ENCODE measurements around the gene IL21R.
"Not testable (repeated sequence)": the region's sequence is repeated elsewhere in the genome, so short reads cannot be mapped to it uniquely, and the experiment has no call there.

The IL21R gene

GRCh38 chr16:27432558-27432957 lies 30.6 kb downstream of the IL21R start:
- peak; percentile 27 for DNase-seq (ENCODE audit: low read depth)
- no peak overlapping the region for H3K4me3 ChIP-seq (ENCODE audit: low read length)
- TF ChIP-seq, protein P1, sequence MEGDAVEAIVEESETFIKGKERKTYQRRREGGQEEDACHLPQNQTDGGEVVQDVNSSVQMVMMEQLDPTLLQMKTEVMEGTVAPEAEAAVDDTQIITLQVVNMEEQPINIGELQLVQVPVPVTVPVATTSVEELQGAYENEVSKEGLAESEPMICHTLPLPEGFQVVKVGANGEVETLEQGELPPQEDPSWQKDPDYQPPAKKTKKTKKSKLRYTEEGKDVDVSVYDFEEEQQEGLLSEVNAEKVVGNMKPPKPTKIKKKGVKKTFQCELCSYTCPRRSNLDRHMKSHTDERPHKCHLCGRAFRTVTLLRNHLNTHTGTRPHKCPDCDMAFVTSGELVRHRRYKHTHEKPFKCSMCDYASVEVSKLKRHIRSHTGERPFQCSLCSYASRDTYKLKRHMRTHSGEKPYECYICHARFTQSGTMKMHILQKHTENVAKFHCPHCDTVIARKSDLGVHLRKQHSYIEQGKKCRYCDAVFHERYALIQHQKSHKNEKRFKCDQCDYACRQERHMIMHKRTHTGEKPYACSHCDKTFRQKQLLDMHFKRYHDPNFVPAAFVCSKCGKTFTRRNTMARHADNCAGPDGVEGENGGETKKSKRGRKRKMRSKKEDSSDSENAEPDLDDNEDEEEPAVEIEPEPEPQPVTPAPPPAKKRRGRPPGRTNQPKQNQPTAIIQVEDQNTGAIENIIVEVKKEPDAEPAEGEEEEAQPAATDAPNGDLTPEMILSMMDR (conservative IDR thresholded peaks at IDR 0.05; ENCODE audit: low read depth, low read length): no peak

GRCh38 chr16:27433191-27433590 lies 31.2 kb downstream of the IL21R start:
- not testable (repeated sequence) for H3K4me3 ChIP-seq (ENCODE audit: low read length); DNase-seq (ENCODE audit: low read depth)

GRCh38 chr16:27433636-27434035 lies 31.7 kb downstream of the IL21R start:
- no peak overlapping the region for H3K4me3 ChIP-seq (ENCODE audit: low read length)
- TF ChIP-seq, protein P1 (conservative IDR thresholded peaks at IDR 0.05; ENCODE audit: low read depth, low read length): no peak
- no peak for DNase-seq (ENCODE audit: low read depth)

- TF ChIP-seq, protein P1 (conservative IDR thresholded peaks at IDR 0.05; ENCODE audit: low read depth, low read length): no peak
- H3K4me3 ChIP-seq (ENCODE audit: low read length): no peak overlapping the region
- no peak for DNase-seq (ENCODE audit: low read depth)
These were observed 32.4 kb downstream of the IL21R start for GRCh38 chr16:27434141-27435051.

DNA sequence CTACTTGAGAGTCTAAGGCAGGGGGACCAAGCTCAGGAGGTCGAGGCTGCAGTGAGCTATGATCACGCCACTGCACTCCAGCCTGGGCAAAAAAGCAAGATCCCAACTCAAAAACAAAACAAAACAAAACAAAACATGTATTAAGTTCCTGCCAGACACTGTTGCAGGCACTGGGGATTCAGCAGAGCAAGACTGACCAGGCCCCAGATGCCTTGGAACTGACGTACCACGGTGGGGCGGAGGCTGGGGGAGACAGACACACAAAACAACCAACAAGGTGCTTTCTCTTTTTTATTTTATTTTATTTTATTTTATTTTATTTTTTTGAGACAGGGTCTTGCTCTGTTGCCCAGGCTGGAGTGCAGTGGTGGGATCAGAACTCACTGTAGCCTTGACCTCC lies 33.2 kb downstream of the IL21R start:
- not testable (repeated sequence) for DNase-seq (ENCODE audit: low read depth); H3K4me3 ChIP-seq (ENCODE audit: low read length)

DNA sequence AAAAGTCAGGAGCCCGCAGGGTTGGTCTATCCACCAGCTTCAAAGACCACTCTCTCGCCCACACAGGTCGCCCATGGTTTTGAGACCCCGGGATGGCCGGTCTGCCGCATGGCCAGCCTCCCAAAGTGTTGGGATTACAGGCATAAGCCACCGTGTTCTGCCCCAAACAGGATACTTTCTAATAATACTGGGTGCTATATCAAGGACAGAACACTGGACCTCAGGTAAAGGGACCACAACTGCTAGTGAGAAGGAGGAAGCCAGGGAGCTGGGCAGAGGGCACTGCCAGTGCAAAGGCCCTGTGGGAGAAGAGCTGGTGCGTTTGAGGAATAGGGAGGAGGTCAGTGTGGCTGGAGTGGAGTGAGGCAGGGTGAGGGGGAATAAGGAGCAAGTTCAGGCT lies 34.1 kb downstream of the IL21R start:
- H3K4me3 ChIP-seq (ENCODE audit: low read length): no peak overlapping the region
- no peak for DNase-seq (ENCODE audit: low read depth)
- TF ChIP-seq, protein P1 (conservative IDR thresholded peaks at IDR 0.05; ENCODE audit: low read depth, low read length): no peak

DNA sequence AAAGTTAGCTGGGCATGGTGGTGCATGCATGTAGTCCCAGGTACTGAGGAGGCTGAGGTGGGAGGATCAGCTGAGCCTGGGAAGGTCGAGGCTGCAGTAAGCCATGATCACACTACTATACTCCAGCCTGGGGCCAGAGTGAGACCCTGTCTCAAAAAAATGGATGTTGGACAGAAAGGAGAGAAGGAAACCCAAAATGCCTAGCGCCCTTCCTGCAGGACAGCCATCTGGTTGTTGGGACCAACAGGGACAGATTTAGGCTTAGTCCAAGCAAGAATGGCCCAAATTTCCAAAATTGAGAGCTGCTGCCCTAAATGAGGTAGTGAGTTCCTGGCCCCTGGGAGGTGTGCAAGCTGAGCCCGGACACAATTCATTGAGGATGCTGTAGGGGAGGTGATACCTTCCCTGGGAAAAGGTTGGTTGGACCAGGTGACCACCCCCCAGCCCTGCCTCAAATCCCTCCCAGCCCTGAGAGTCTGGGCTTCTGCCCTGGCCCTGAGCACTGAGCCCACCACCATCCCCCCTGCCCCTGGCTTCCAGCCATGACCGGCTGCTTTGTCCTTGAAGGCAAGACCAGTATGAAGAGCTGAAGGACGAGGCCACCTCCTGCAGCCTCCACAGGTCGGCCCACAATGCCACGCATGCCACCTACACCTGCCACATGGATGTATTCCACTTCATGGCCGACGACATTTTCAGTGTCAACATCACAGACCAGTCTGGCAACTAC lies 35.1 kb downstream of the IL21R start:
- no peak overlapping the region for H3K4me3 ChIP-seq (ENCODE audit: low read length)
- TF ChIP-seq, protein P1 (conservative IDR thresholded peaks at IDR 0.05; ENCODE audit: low read depth, low read length): no peak
- no peak for DNase-seq (ENCODE audit: low read depth)

GRCh38 chr16:27437946-27438345 lies 36.0 kb downstream of the IL21R start:
- no peak for DNase-seq (ENCODE audit: low read depth)
- H3K4me3 ChIP-seq (ENCODE audit: low read length): no peak overlapping the region
- TF ChIP-seq, protein P1 (conservative IDR thresholded peaks at IDR 0.05; ENCODE audit: low read depth, low read length): no peak
